Neural progenitor cell (in vitro differentiated cells): ENCODE data around the gene ADAT2. TPM values are rescaled to one million over a fixed set of nuclear protein-coding genes. Genes with fewer than 3 reads are reported as not detected.

Experiments used
- DNase-seq: peaks from one replicate; pipeline ENCODE4 v3.0.0-alpha.2; 2016; ENCODE audit warnings: low spot score
- H2AFZ ChIP-seq: fragments of 200-600 bp; sonication (generic); replicated peaks from 2 replicates; pipeline ENCODE4 v1.6.1; 2016; ENCODE audit warnings: antibody characterized with exemption
- H3F3A ChIP-seq: fragments of 200-600 bp; sonication (generic); 2 replicates; pipeline ENCODE4 v1.6.1; 2016; ENCODE audit warnings: antibody characterized with exemption, low read depth
- H3K27ac ChIP-seq: fragments of 200-600 bp; sonication (generic); 2 replicates; pipeline ENCODE4 v1.5.1; 2016; ENCODE audit warnings: mild to moderate bottlenecking
- H3K27me3 ChIP-seq: fragments of 200-600 bp; sonication (generic); 2 replicates; pipeline ENCODE4 v1.6.1; 2016; ENCODE audit warnings: mild to moderate bottlenecking, moderate library complexity
- H3K36me3 ChIP-seq: fragments of 200-600 bp; sonication (generic); 2 replicates; pipeline ENCODE4 v1.5.1; 2016
- H3K4me1 ChIP-seq: fragments of 200-600 bp; sonication (generic); 2 replicates; pipeline ENCODE4 v1.6.1; 2016; ENCODE audit warnings: mixed run types
- H3K4me2 ChIP-seq: fragments of 200-600 bp; sonication (generic); 2 replicates; pipeline ENCODE4 v1.6.1; 2016
- H3K4me3 ChIP-seq: fragments of 200-600 bp; sonication (generic); 2 replicates; pipeline ENCODE4 v1.5.1; 2016
- H3K79me2 ChIP-seq: fragments of 200-600 bp; sonication (generic); 2 replicates; pipeline ENCODE4 v1.6.1; 2016; ENCODE audit warnings: low read depth
- H3K9ac ChIP-seq: fragments of 200-600 bp; sonication (generic); 2 replicates; pipeline ENCODE4 v1.6.1; 2016
- H3K9me3 ChIP-seq: fragments of 200-600 bp; sonication (generic); 2 replicates; pipeline ENCODE4 v1.5.1; 2016; ENCODE audit warnings: low read depth
- H4K20me1 ChIP-seq: fragments of 200-600 bp; sonication (generic); 2 replicates; pipeline ENCODE4 v1.6.1; 2016; ENCODE audit warnings: low read depth
- H3K27ac Mint-ChIP-seq: 3 replicates; pipeline ENCODE4 v1.8.0; 2021; ENCODE audit warnings: mixed read lengths
- H3K27me3 Mint-ChIP-seq: 2 replicates; pipeline ENCODE4 v1.8.0; 2022; ENCODE audit warnings: low read depth, mild to moderate bottlenecking, inconsistent platforms, moderate library complexity, mixed read lengths; ENCODE audit not compliant: insufficient read depth
- H3K36me3 Mint-ChIP-seq: 3 replicates; pipeline ENCODE4 v1.8.0; 2021; ENCODE audit warnings: mixed read lengths
- H3K4me1 Mint-ChIP-seq: 3 replicates; pipeline ENCODE4 v1.8.0; 2021; ENCODE audit warnings: mixed read lengths
- H3K4me3 Mint-ChIP-seq: 3 replicates; pipeline ENCODE4 v1.8.0; 2021; ENCODE audit warnings: mild to moderate bottlenecking, moderate library complexity, mixed read lengths
- H3K9me3 Mint-ChIP-seq: 3 replicates; pipeline ENCODE4 v1.8.0; 2020; ENCODE audit warnings: mixed read lengths
- EZH2 ChIP-seq: fragments of 200-600 bp; sonication (generic); IDR thresholded peaks from 2 replicates; pipeline ENCODE4 v1.6.1; 2017; ENCODE audit warnings: antibody characterized with exemption, mild to moderate bottlenecking, moderate library complexity
- EZH2phosphoT487 ChIP-seq: fragments of 200-600 bp; sonication (generic); IDR thresholded peaks from 2 replicates; pipeline ENCODE4 v1.6.1; 2017; ENCODE audit warnings: antibody characterized with exemption
- total RNA-seq: library from RNA; depleted of rRNA; stranded (reverse); fragments of >200 nt; gene quantifications from 2 replicates; pipeline ENCODE4 v1.2.3, GENCODE V29; 2015; ENCODE audit warnings: low replicate concordance
- TF ChIP-seq, protein P1 (sequence below): fragments of 200-600 bp; sonication (generic); IDR thresholded peaks from 2 replicates; pipeline ENCODE4 v1.5.1; 2017; ENCODE audit warnings: antibody characterized with exemption, mild to moderate bottlenecking

ADAT2 gene
- total RNA-seq, 1 donor from 2014 or later, result 17.8 TPM

DNA sequence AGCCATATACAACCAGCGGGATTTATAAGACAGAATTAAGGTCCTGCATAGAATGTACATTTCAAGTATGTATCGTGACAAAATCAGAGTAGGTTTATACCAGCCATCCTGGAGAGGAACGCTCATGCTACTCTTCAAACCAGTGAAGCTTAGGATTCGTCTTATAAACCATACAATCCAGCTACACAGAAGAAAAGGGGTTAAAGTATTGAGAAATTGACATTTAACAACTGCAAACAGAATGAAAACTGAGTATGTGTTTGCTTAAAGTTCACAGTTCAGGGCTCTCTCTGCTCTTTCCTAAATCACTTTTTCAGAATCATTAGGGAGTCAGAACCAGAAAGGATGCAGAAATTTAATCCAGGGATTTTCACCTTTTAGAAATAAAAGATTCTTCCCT lies 17.9 kb downstream of the ADAT2 start:
- Histone ChIP-seq H3K4me3 (no peak overlapping the region), H3K27ac (no peak overlapping the region), H3K9ac (no peak overlapping the region), H3K27me3 (no peaks in the 10 kb centered on the region), H3K79me2 (no peaks in the 10 kb centered on the region), H2AFZ (no peak overlapping the region), H3K4me2 (no peak overlapping the region), H4K20me1 (no peaks in the 10 kb centered on the region), H3K4me1 (no peaks in the 10 kb centered on the region), H3F3A (no peaks in the 10 kb centered on the region), H3K36me3 (peaks cover 8% of the 10 kb centered on the region), H3K9me3 (no peaks in the 10 kb centered on the region)
- no peak overlapping the region for H3K27ac Mint-ChIP-seq
- TF ChIP-seq EZH2phosphoT487 (no peak), EZH2 (no peak)
- TF ChIP-seq, protein P1, sequence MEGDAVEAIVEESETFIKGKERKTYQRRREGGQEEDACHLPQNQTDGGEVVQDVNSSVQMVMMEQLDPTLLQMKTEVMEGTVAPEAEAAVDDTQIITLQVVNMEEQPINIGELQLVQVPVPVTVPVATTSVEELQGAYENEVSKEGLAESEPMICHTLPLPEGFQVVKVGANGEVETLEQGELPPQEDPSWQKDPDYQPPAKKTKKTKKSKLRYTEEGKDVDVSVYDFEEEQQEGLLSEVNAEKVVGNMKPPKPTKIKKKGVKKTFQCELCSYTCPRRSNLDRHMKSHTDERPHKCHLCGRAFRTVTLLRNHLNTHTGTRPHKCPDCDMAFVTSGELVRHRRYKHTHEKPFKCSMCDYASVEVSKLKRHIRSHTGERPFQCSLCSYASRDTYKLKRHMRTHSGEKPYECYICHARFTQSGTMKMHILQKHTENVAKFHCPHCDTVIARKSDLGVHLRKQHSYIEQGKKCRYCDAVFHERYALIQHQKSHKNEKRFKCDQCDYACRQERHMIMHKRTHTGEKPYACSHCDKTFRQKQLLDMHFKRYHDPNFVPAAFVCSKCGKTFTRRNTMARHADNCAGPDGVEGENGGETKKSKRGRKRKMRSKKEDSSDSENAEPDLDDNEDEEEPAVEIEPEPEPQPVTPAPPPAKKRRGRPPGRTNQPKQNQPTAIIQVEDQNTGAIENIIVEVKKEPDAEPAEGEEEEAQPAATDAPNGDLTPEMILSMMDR, result no peak
- H3K9me3 Mint-ChIP-seq, result no peaks in the 10 kb centered on the region
- no peak for DNase-seq
- H3K27me3 Mint-ChIP-seq, result no peaks in the 10 kb centered on the region
- no peaks in the 10 kb centered on the region for H3K4me1 Mint-ChIP-seq
- no peak overlapping the region for H3K4me3 Mint-ChIP-seq
- no peaks in the 10 kb centered on the region for H3K36me3 Mint-ChIP-seq

DNA sequence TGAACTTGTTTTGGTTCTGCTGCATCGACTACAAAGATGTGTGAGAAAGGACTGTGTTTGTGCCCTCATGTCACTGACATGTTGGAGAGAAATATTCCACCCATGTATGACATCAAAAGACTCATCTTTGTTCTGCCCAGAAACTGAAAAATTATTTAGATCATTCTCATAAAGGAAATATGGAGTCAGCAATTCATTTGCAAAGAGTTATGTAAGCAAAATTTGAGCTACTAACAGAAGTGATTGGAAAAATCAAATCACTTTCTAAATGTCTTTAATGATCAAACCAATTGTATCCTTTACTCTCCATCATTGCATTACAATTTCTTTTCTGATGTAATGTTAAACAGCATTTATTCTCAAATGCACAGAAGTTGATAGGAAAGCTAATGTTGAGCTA lies 19.3 kb downstream of the ADAT2 start:
- Mint-ChIP-seq H3K27ac (no peak overlapping the region), H3K9me3 (no peaks in the 10 kb centered on the region), H3K27me3 (no peaks in the 10 kb centered on the region), H3K4me3 (no peak overlapping the region), H3K36me3 (no peaks in the 10 kb centered on the region), H3K4me1 (no peaks in the 10 kb centered on the region)
- H3K4me1 ChIP-seq, result no peaks in the 10 kb centered on the region
- H2AFZ ChIP-seq, result no peak overlapping the region
- DNase-seq, result no peak
- H3K36me3 ChIP-seq, result no peaks in the 10 kb centered on the region
- no peaks in the 10 kb centered on the region for H3K79me2 ChIP-seq
- no peak for TF ChIP-seq EZH2phosphoT487
- TF ChIP-seq, protein P1, result no peak
- no peak for TF ChIP-seq EZH2
- H3K4me2 ChIP-seq, result no peak overlapping the region
- no peaks in the 10 kb centered on the region for H3F3A ChIP-seq
- no peaks in the 10 kb centered on the region for H4K20me1 ChIP-seq
- no peak overlapping the region for H3K27ac ChIP-seq
- H3K27me3 ChIP-seq, result no peaks in the 10 kb centered on the region
- no peaks in the 10 kb centered on the region for H3K9me3 ChIP-seq
- H3K9ac ChIP-seq, result no peak overlapping the region
- H3K4me3 ChIP-seq, result no peak overlapping the region

DNA sequence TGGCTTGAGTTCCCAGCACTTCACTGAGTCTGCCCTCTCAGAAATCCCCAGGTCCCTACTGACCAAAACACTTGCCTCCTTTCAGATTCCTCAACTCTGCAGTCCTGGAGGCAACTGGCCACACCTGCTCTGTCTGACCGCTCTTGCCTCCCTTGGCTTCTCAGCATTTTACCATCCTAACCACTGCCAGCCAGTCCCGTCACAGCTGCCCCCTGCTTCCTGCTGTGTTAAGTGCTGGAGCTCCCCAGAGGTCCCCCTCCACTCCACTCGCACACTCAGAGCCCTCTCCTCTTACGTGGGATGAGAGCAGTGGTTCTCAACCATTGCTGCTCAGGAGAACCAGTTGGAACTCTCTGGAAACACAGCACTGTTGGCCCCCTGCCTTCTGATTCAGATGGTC lies 20.5 kb downstream of the ADAT2 start:
- Histone ChIP-seq H3F3A (no peaks in the 10 kb centered on the region), H3K4me1 (no peaks in the 10 kb centered on the region), H3K27me3 (no peaks in the 10 kb centered on the region), H3K36me3 (no peaks in the 10 kb centered on the region), H2AFZ (no peak overlapping the region), H3K4me2 (no peak overlapping the region), H3K9me3 (no peaks in the 10 kb centered on the region), H3K4me3 (no peak overlapping the region), H3K27ac (no peak overlapping the region), H4K20me1 (no peaks in the 10 kb centered on the region), H3K9ac (no peak overlapping the region), H3K79me2 (no peaks in the 10 kb centered on the region)
- H3K9me3 Mint-ChIP-seq, result no peaks in the 10 kb centered on the region
- DNase-seq, result no peak
- TF ChIP-seq, protein P1, result no peak
- TF ChIP-seq EZH2phosphoT487 (no peak), EZH2 (no peak)
- H3K27ac Mint-ChIP-seq, result peak overlapping the region; percentile 67
- no peaks in the 10 kb centered on the region for H3K36me3 Mint-ChIP-seq
- no peaks in the 10 kb centered on the region for H3K4me1 Mint-ChIP-seq
- no peaks in the 10 kb centered on the region for H3K27me3 Mint-ChIP-seq
- H3K4me3 Mint-ChIP-seq, result no peak overlapping the region
